MCF 10A (cell line): ENCODE results near the gene NKD1. TPM values are rescaled to one million over a fixed set of nuclear protein-coding genes. Genes with fewer than 3 reads are reported as not detected.

ENCODE experiments used
- BruUV-seq: library from RNA; stranded (reverse); fragments of 400-500 nt; replicated peaks from 2 replicates; lab custom pipeline; 2021; lab: Mats Ljungman, UMichigan
- CTCF ChIA-PET: fragments of 300-600 bp; sonication (Branson Sonifier 250); formaldehyde crosslinking; extraction: SDS; loops from one replicate; lab custom pipeline; 2021; ENCODE audit warnings: antibody characterized with exemption, inconsistent platforms; lab: Yijun Ruan, JAX
- POLR2A ChIA-PET: fragments of 300-600, 350-650 bp; sonication (Branson Sonifier 250); formaldehyde crosslinking; extraction: SDS; loops from one replicate; lab custom pipeline; 2020; ENCODE audit warnings: antibody characterized with exemption, inconsistent platforms; lab: Yijun Ruan, JAX
- DNase-seq: peaks from one replicate; pipeline ENCODE4 v3.0.0-alpha.2; 2018; ENCODE audit not compliant: unreplicated experiment
- H3K27ac Mint-ChIP-seq: one replicate; pipeline ENCODE4 v1.8.0; 2022; ENCODE audit warnings: mild to moderate bottlenecking, low read depth, mixed read lengths; ENCODE audit not compliant: unreplicated experiment
- H3K27me3 Mint-ChIP-seq: one replicate; pipeline ENCODE4 v1.8.0; 2022; ENCODE audit warnings: mixed read lengths; ENCODE audit not compliant: insufficient read depth, unreplicated experiment
- H3K36me3 Mint-ChIP-seq: one replicate; pipeline ENCODE4 v1.8.0; 2022; ENCODE audit warnings: mild to moderate bottlenecking, moderate library complexity, mixed read lengths; ENCODE audit not compliant: insufficient read depth, unreplicated experiment
- H3K4me1 Mint-ChIP-seq: one replicate; pipeline ENCODE4 v1.8.0; 2022; ENCODE audit warnings: mixed read lengths; ENCODE audit not compliant: insufficient read depth, unreplicated experiment
- H3K4me3 Mint-ChIP-seq: one replicate; pipeline ENCODE4 v1.8.0; 2022; ENCODE audit warnings: mild to moderate bottlenecking, moderate library complexity, mixed read lengths; ENCODE audit not compliant: unreplicated experiment
- H3K9me3 Mint-ChIP-seq: one replicate; pipeline ENCODE4 v1.8.0; 2022; ENCODE audit warnings: mixed read lengths; ENCODE audit not compliant: unreplicated experiment
- CTCF ChIP-seq: fragments of 200-600 bp; IDR thresholded peaks from one replicate; pipeline ENCODE4 v1.8.0; 2022; ENCODE audit warnings: antibody characterized with exemption, mild to moderate bottlenecking; ENCODE audit not compliant: unreplicated experiment
- intact Hi-C: fragments of 100-400 bp; cut with micrococcal nuclease; formaldehyde crosslinking; loops from 2 replicates; pipeline ENCODE4 v1.14.1; 2022
- total RNA-seq: library from RNA; stranded (reverse); gene quantifications from 2 replicates; pipeline ENCODE4 v1.2.3, GENCODE V29; 2022

Gene NKD1
- total RNA-seq, 1 experiment from 2014 or later = 0.07 TPM

- Mint-ChIP-seq H3K9me3 (no peaks in the 10 kb centered on the region), H3K27ac (no peak overlapping the region), H3K27me3 (no peaks in the 10 kb centered on the region), H3K4me1 (no peaks in the 10 kb centered on the region), H3K4me3 (no peak overlapping the region), H3K36me3 (no peaks in the 10 kb centered on the region)
- no peak for DNase-seq
- no peak for TF ChIP-seq CTCF
- intact Hi-C loops = no loop called here
- POLR2A ChIA-PET = interaction anchor here (0.5 kb wide), 1 partner anchor 572 kb away, joined by 3 read pairs; no protein-coding TSS in a partner anchor
- CTCF ChIA-PET = interaction anchor here (0.6 to 0.9 kb wide), 2 partner anchors 8 to 59 kb away, joined by 3 read pairs; no protein-coding TSS in a partner anchor
- BruUV-seq = no TSS peak
Measured at GRCh38 chr16:50611995-50612848, 64.0 kb downstream of the NKD1 start.

- no peak for TF ChIP-seq CTCF
Measured at GRCh38 chr16:50612849-50613198, 64.6 kb downstream of the NKD1 start.

GRCh38 chr16:50613281-50613963 is 65.2 kb downstream of the NKD1 start:
- no peak for TF ChIP-seq CTCF
- no peaks in the 10 kb centered on the region for H3K36me3 Mint-ChIP-seq
- H3K27me3 Mint-ChIP-seq = no peaks in the 10 kb centered on the region
- no peaks in the 10 kb centered on the region for H3K9me3 Mint-ChIP-seq
- CTCF ChIA-PET = interaction anchor here (0.9 kb wide), 1 partner anchor 9 kb away, joined by 3 read pairs; no protein-coding TSS in a partner anchor
- no TSS peak for BruUV-seq
- no peak overlapping the region for H3K4me3 Mint-ChIP-seq
- DNase-seq = no peak
- POLR2A ChIA-PET = interaction anchor here (0.7 kb wide), 1 partner anchor 796 kb away, joined by 3 read pairs; no protein-coding TSS in a partner anchor
- H3K4me1 Mint-ChIP-seq = no peaks in the 10 kb centered on the region
- intact Hi-C loops = no loop called here
- no peak overlapping the region for H3K27ac Mint-ChIP-seq

More at GRCh38 chr16:50612849-50613198, 64.6 kb downstream of the NKD1 start:
- H3K4me3 Mint-ChIP-seq = no peak overlapping the region
- BruUV-seq = no TSS peak
- no peak for DNase-seq
- intact Hi-C loops = no loop called here
- no peaks in the 10 kb centered on the region for H3K9me3 Mint-ChIP-seq
- H3K4me1 Mint-ChIP-seq = no peaks in the 10 kb centered on the region
- POLR2A ChIA-PET = no interaction called here
- CTCF ChIA-PET = interaction anchor here (0.9 kb wide), 1 partner anchor 8 kb away, joined by 3 read pairs; no protein-coding TSS in a partner anchor
- H3K36me3 Mint-ChIP-seq = no peaks in the 10 kb centered on the region
- H3K27ac Mint-ChIP-seq = no peak overlapping the region
- H3K27me3 Mint-ChIP-seq = no peaks in the 10 kb centered on the region

GRCh38 chr16:50613964-50614474 is 65.8 kb downstream of the NKD1 start:
- Mint-ChIP-seq H3K27me3 (no peaks in the 10 kb centered on the region), H3K4me1 (no peaks in the 10 kb centered on the region), H3K27ac (no peak overlapping the region), H3K4me3 (no peak overlapping the region), H3K9me3 (no peaks in the 10 kb centered on the region), H3K36me3 (no peaks in the 10 kb centered on the region)
- ChIA-PET POLR2A (interaction anchor here (0.7 kb wide), 1 partner anchor 795 kb away, joined by 3 read pairs; no protein-coding TSS in a partner anchor), CTCF (interaction anchor here (1.4 kb wide), 1 partner anchor 10 kb away, joined by 6 read pairs; no protein-coding TSS in a partner anchor)
- intact Hi-C loops = no loop called here
- BruUV-seq = no TSS peak
- no peak for DNase-seq
- no peak for TF ChIP-seq CTCF
